HepG2 (cell line): Measurements from ENCODE around the gene CREB3. TPM values are rescaled to one million over a fixed set of nuclear protein-coding genes. Genes with fewer than 3 reads are reported as not detected.

Experiments used
- ARNT ChIP-seq: fragments of 450-650 bp; IDR thresholded peaks from 2 replicates; pipeline ENCODE4 v1.6.1; 2017
- ARNTL ChIP-seq: sonication (generic); formaldehyde crosslinking; IDR thresholded peaks from 2 replicates; pipeline ENCODE4 v1.4.0; 2020; ENCODE audit warnings: mild to moderate bottlenecking, missing genetic modification reagents
- CERS6 ChIP-seq: sonication (generic); formaldehyde crosslinking; IDR thresholded peaks from 2 replicates; pipeline ENCODE4 v1.5.0; 2020; ENCODE audit warnings: missing genetic modification reagents
- KMT2A ChIP-seq: sonication (generic); formaldehyde crosslinking; IDR thresholded peaks from 2 replicates; pipeline ENCODE4 v1.4.0; 2020; ENCODE audit warnings: missing genetic modification reagents
- KMT2B ChIP-seq: IDR thresholded peaks from 2 replicates; pipeline ENCODE4 v1.6.1; 2016; ENCODE audit warnings: missing genetic modification reagents, missing compliant biosample characterization
- MNT ChIP-seq: fragments of 450-650 bp; IDR thresholded peaks from 2 replicates; pipeline ENCODE4 v1.6.1; 2016
- MXI1 ChIP-seq: IDR thresholded peaks from 3 replicates; pipeline ENCODE4 v1.6.1; 2012; ENCODE audit warnings: low read depth, low read length, inconsistent platforms, borderline replicate concordance
- RBM39 ChIP-seq: fragments of 200-400 bp; formaldehyde crosslinking; IDR thresholded peaks from one replicate; pipeline ENCODE4 v1.6.1; 2018; ENCODE audit warnings: antibody characterized with exemption, mild to moderate bottlenecking, low read depth, low read length; ENCODE audit not compliant: poor library complexity, severe bottlenecking
- ZNF124 ChIP-seq: sonication (generic); formaldehyde crosslinking; IDR thresholded peaks from 2 replicates; pipeline ENCODE4 v1.4.0; 2020; ENCODE audit warnings: missing genetic modification reagents
- ZNF326 ChIP-seq: sonication (generic); formaldehyde crosslinking; IDR thresholded peaks from 2 replicates; pipeline ENCODE4 v1.4.0; 2020; ENCODE audit warnings: missing genetic modification reagents, borderline replicate concordance
- ZNF468 ChIP-seq: sonication (generic); formaldehyde crosslinking; IDR thresholded peaks from 2 replicates; pipeline ENCODE4 v1.8.0; 2022; ENCODE audit warnings: mild to moderate bottlenecking, moderate library complexity, missing genetic modification reagents
- ZNF557 ChIP-seq: sonication (generic); formaldehyde crosslinking; IDR thresholded peaks from 2 replicates; pipeline ENCODE4 v1.4.0; 2020; ENCODE audit warnings: missing genetic modification reagents
- ZNF703 ChIP-seq: sonication (generic); formaldehyde crosslinking; IDR thresholded peaks from 2 replicates; pipeline ENCODE4 v1.5.1; 2020; ENCODE audit warnings: missing genetic modification reagents, mild to moderate bottlenecking, moderate library complexity, borderline replicate concordance
- ZNF879 ChIP-seq: sonication (generic); formaldehyde crosslinking; IDR thresholded peaks from 2 replicates; pipeline ENCODE4 v1.8.1; 2023; ENCODE audit warnings: missing genetic modification reagents
- polyA plus RNA-seq, 8 experiments: library from polyadenylated mRNA; depleted of rRNA in 3 of 8; stranded (reverse) in 7 of 8; unstranded in 1 of 8; fragments of >200 nt; fragmentation: Illumina TruSeq in 4 of 8; extraction: Trizol in 4 of 8; gene quantifications; 2 replicates each; pipeline versions ENCODE4 v1.2.1 to v1.2.3, GENCODE V29; 2011 to 2016; ENCODE audit warnings: low read depth in 4 of 8, missing spikeins in 1 of 8, mixed read lengths in 1 of 8; ENCODE audit not compliant: insufficient read depth in 1 of 8
- total RNA-seq, 5 experiments: library from RNA; depleted of rRNA; stranded (reverse); fragments of >200 nt; fragmentation: Illumina TruSeq; extraction: Trizol; gene quantifications; 2 replicates each; pipeline ENCODE4 v1.2.3, GENCODE V29; 2016; ENCODE audit warnings: low read depth in 1 of 5
- TF ChIP-seq, protein P1 (sequence below): IDR thresholded peaks from 2 replicates; pipeline ENCODE4 v1.6.1; 2016; ENCODE audit warnings: low read depth, missing genetic modification reagents, missing compliant biosample characterization
- TF ChIP-seq, protein P2 (sequence below): sonication (generic); formaldehyde crosslinking; IDR thresholded peaks from 2 replicates; pipeline ENCODE4 v1.4.0; 2020; ENCODE audit warnings: missing genetic modification reagents

Gene CREB3
- total and polyA plus RNA-seq, 2 of the 13 experiments (the other 11 are each of a cell fraction or from before 2014, with no cell fraction given) = 11.1 to 34.2 TPM

GRCh38 chr9:35756275-35757225, 24.1 kb downstream of the CREB3 start (continued):
- TF ChIP-seq MXI1 (no peak), ZNF557 (CRISPR knock-in tag) (no peak; the same call in 1 of the 2 replicates), KMT2B (CRISPR knock-in tag) (peak; percentile 41; the same call in 1 of the 2 replicates), ZNF703 (CRISPR knock-in tag) (no peak), RBM39 (peak; percentile 52), CERS6 (CRISPR knock-in tag) (no peak), ZNF879 (no peak), ARNTL (peak; percentile 68), KMT2A (CRISPR knock-in tag) (peak; percentile 38; the same call in 1 of the 2 replicates), ZNF468 (CRISPR knock-in tag) (no peak), ZNF124 (CRISPR knock-in tag) (peak; percentile 43; the same call in 1 of the 2 replicates), ZNF326 (CRISPR knock-in tag) (no peak), ARNT (no peak), MNT (no peak)
- TF ChIP-seq, protein P1, sequence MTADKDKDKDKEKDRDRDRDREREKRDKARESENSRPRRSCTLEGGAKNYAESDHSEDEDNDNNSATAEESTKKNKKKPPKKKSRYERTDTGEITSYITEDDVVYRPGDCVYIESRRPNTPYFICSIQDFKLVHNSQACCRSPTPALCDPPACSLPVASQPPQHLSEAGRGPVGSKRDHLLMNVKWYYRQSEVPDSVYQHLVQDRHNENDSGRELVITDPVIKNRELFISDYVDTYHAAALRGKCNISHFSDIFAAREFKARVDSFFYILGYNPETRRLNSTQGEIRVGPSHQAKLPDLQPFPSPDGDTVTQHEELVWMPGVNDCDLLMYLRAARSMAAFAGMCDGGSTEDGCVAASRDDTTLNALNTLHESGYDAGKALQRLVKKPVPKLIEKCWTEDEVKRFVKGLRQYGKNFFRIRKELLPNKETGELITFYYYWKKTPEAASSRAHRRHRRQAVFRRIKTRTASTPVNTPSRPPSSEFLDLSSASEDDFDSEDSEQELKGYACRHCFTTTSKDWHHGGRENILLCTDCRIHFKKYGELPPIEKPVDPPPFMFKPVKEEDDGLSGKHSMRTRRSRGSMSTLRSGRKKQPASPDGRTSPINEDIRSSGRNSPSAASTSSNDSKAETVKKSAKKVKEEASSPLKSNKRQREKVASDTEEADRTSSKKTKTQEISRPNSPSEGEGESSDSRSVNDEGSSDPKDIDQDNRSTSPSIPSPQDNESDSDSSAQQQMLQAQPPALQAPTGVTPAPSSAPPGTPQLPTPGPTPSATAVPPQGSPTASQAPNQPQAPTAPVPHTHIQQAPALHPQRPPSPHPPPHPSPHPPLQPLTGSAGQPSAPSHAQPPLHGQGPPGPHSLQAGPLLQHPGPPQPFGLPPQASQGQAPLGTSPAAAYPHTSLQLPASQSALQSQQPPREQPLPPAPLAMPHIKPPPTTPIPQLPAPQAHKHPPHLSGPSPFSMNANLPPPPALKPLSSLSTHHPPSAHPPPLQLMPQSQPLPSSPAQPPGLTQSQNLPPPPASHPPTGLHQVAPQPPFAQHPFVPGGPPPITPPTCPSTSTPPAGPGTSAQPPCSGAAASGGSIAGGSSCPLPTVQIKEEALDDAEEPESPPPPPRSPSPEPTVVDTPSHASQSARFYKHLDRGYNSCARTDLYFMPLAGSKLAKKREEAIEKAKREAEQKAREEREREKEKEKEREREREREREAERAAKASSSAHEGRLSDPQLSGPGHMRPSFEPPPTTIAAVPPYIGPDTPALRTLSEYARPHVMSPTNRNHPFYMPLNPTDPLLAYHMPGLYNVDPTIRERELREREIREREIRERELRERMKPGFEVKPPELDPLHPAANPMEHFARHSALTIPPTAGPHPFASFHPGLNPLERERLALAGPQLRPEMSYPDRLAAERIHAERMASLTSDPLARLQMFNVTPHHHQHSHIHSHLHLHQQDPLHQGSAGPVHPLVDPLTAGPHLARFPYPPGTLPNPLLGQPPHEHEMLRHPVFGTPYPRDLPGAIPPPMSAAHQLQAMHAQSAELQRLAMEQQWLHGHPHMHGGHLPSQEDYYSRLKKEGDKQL (CRISPR knock-in tag) = no peak
- TF ChIP-seq, protein P2, sequence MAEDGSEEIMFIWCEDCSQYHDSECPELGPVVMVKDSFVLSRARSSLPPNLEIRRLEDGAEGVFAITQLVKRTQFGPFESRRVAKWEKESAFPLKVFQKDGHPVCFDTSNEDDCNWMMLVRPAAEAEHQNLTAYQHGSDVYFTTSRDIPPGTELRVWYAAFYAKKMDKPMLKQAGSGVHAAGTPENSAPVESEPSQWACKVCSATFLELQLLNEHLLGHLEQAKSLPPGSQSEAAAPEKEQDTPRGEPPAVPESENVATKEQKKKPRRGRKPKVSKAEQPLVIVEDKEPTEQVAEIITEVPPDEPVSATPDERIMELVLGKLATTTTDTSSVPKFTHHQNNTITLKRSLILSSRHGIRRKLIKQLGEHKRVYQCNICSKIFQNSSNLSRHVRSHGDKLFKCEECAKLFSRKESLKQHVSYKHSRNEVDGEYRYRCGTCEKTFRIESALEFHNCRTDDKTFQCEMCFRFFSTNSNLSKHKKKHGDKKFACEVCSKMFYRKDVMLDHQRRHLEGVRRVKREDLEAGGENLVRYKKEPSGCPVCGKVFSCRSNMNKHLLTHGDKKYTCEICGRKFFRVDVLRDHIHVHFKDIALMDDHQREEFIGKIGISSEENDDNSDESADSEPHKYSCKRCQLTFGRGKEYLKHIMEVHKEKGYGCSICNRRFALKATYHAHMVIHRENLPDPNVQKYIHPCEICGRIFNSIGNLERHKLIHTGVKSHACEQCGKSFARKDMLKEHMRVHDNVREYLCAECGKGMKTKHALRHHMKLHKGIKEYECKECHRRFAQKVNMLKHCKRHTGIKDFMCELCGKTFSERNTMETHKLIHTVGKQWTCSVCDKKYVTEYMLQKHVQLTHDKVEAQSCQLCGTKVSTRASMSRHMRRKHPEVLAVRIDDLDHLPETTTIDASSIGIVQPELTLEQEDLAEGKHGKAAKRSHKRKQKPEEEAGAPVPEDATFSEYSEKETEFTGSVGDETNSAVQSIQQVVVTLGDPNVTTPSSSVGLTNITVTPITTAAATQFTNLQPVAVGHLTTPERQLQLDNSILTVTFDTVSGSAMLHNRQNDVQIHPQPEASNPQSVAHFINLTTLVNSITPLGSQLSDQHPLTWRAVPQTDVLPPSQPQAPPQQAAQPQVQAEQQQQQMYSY (CRISPR knock-in tag) = 0 out of 2 replicates have a peak, but pooled peaks have one; percentile 50
